Chondrocyte (in vitro differentiated cells): ENCODE data around the gene GPRC5B. TPM values are rescaled to one million over a fixed set of nuclear protein-coding genes. Genes with fewer than 3 reads are reported as not detected.
A peak's percentile ranks its signal among the peaks of the same experiment; 100 is the strongest.

Source experiments
- DNase-seq: peaks from one replicate; pipeline ENCODE4 v3.0.0; 2021; ENCODE audit warnings: mixed read lengths, low spot score
- H3K27ac Mint-ChIP-seq: one replicate; pipeline ENCODE4 v1.8.0; 2021; ENCODE audit warnings: mild to moderate bottlenecking, moderate library complexity, mixed read lengths; ENCODE audit not compliant: unreplicated experiment
- H3K27me3 Mint-ChIP-seq: 2 replicates; pipeline ENCODE4 v1.8.0; 2021; ENCODE audit warnings: low read depth, mixed read lengths
- H3K36me3 Mint-ChIP-seq: 2 replicates; pipeline ENCODE4 v1.8.0; 2021; ENCODE audit warnings: low read depth, mixed read lengths
- H3K4me1 Mint-ChIP-seq: 2 replicates; pipeline ENCODE4 v1.8.0; 2021; ENCODE audit warnings: low read depth, mild to moderate bottlenecking, mixed read lengths
- H3K4me3 Mint-ChIP-seq: one replicate; pipeline ENCODE4 v1.8.0; 2021; ENCODE audit warnings: mild to moderate bottlenecking, moderate library complexity, mixed read lengths; ENCODE audit not compliant: unreplicated experiment
- H3K9me3 Mint-ChIP-seq: 2 replicates; pipeline ENCODE4 v1.8.0; 2021; ENCODE audit warnings: low read depth, mixed read lengths
- total RNA-seq: library from RNA; stranded (reverse); gene quantifications from 3 replicates; pipeline ENCODE4 v1.2.1, GENCODE V29; 2021
- TF ChIP-seq, protein P1 (sequence below): fragments of 200-600 bp; sonication (generic); IDR thresholded peaks from 2 replicates; pipeline ENCODE4 v1.5.0; 2021; ENCODE audit warnings: antibody characterized with exemption, mild to moderate bottlenecking, moderate library complexity

GPRC5B gene
- total RNA-seq, 1 donor from 2014 or later: 2.2 TPM

DNA sequence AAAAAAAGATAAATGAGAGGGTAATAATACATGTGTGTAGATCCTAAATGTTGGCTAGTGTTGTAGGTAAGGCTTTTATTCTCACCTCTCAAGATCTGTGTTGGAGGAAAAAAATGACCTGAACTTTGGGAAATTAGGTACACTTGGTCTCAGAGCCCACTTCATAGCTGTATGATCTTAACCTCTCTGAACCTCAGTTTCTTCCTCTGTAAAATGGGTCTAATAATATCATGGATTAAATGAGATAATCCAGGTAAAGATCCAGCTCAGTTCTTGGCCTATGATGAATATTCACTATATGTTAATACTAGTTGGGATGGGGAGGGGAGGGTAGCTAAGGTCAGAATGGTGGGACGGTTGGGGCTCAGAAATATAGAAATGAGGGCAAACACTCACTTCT lies 24.3 kb upstream of the GPRC5B start:
- peaks cover 6% of the 10 kb centered on the region for H3K27me3 Mint-ChIP-seq
- no peak overlapping the region for H3K27ac Mint-ChIP-seq
- no peak for DNase-seq
- no peak overlapping the region for H3K4me3 Mint-ChIP-seq
- no peaks in the 10 kb centered on the region for H3K36me3 Mint-ChIP-seq
- H3K9me3 Mint-ChIP-seq: no peaks in the 10 kb centered on the region
- no peaks in the 10 kb centered on the region for H3K4me1 Mint-ChIP-seq
- TF ChIP-seq, protein P1, sequence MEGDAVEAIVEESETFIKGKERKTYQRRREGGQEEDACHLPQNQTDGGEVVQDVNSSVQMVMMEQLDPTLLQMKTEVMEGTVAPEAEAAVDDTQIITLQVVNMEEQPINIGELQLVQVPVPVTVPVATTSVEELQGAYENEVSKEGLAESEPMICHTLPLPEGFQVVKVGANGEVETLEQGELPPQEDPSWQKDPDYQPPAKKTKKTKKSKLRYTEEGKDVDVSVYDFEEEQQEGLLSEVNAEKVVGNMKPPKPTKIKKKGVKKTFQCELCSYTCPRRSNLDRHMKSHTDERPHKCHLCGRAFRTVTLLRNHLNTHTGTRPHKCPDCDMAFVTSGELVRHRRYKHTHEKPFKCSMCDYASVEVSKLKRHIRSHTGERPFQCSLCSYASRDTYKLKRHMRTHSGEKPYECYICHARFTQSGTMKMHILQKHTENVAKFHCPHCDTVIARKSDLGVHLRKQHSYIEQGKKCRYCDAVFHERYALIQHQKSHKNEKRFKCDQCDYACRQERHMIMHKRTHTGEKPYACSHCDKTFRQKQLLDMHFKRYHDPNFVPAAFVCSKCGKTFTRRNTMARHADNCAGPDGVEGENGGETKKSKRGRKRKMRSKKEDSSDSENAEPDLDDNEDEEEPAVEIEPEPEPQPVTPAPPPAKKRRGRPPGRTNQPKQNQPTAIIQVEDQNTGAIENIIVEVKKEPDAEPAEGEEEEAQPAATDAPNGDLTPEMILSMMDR: no peak

DNA sequence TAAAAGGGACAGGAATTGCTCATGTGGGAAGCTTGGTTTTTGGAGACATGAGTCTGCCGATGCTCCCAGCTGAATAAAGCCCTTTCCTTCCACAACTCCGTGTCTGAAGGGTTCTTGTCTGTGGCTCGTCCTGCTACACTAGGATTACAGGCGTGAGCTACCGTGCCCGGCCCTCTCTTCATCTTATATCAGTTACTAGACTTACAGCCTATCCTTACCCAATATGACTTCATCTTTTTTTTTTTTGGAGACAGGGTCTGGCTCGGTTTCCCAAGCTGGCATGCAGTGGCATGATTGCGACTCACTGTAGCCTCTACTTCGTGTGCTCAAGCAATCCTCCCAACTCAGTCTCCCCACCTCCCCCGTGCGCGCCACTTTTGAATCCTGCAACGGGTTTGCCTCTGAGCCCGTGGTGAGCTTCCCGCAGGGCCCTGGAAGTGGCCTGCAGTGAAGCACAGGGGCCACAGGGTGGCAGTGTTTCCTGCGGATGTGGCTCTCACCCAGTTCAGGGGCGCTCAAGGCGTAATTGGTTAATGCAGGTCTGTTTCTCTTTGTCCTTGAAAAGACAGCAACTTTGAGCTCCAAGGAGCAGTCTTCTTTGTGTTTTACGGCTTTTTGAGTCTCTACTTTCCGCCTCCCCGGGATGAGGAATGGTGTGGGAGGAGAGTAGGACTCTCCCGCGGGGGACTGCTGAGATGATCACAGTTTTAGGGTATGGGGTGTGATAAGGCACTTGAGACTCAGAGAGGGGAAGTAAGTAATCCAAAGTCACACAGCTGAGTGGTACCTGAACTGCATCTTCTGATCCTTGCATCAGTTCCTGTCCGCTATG lies 22.7 kb upstream of the GPRC5B start:
- Mint-ChIP-seq H3K9me3 (no peaks in the 10 kb centered on the region), H3K27ac (no peak overlapping the region), H3K4me1 (no peaks in the 10 kb centered on the region), H3K27me3 (peaks cover 8% of the 10 kb centered on the region), H3K36me3 (no peaks in the 10 kb centered on the region), H3K4me3 (peak overlapping the region; percentile 54)
- DNase-seq: no peak
- TF ChIP-seq, protein P1: peak; percentile 99

DNA sequence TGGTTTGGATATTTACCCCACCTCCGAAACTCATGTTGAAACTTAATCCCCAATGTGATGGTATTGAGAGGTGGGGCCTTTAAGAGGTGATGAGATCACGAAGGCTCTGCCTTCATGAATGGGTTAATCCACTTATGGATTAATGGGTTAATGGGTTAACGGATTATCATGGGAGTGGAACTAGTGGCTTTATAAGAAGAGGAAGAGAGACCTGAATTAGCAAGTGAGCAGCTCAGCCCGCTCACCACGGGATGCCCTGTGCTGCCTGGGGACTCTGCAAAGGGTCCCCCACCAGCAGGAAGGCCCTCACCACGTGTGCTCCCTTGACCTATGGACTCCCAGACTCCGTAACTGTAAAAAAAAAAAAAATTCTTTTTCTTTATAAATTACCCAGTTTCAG lies 16.5 kb upstream of the GPRC5B start:
- H3K4me3 Mint-ChIP-seq: no peak overlapping the region
- H3K27ac Mint-ChIP-seq: no peak overlapping the region
- H3K9me3 Mint-ChIP-seq: no peaks in the 10 kb centered on the region
- H3K36me3 Mint-ChIP-seq: no peaks in the 10 kb centered on the region
- no peak for DNase-seq
- H3K4me1 Mint-ChIP-seq: peaks cover 5% of the 10 kb centered on the region
- TF ChIP-seq, protein P1: no peak
- peaks cover 18% of the 10 kb centered on the region for H3K27me3 Mint-ChIP-seq

GRCh38 chr16:19899605-19899955 lies 14.9 kb upstream of the GPRC5B start:
- peaks cover 12% of the 10 kb centered on the region for H3K27me3 Mint-ChIP-seq
- TF ChIP-seq, protein P1: peak; percentile 2
- no peak overlapping the region for H3K27ac Mint-ChIP-seq

DNA sequence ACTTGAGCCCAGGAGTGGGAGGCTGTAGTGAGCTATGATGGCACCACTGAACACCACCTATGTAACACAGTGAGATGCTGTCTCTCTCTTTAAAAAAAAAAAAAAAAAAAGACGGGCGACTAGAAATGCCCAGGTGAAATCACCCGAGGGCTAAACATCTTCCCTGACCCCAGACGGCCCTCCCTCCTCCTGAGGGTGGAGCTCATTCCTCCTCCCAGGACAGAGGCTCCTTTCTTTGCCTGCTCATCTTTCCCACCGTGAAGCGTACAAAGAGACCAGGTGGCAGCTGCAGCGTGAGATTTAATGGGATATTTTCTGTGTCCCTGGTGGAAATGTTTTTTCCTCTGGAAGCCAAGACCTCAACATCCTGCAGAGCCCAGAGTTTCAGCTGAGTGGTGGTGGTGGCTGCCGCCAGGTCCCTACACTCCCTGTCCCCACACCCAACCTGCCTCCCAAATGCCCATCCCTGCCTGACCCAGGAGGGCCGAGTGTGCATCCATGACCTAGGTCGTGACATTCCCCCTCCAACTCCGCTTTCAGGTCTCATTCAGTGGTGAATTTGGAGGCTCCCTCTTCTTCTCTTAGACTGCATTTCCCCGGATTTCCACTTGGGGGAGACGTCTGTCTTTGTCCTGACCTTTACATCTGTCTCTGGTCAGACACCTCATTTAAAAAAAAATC lies 14.4 kb upstream of the GPRC5B start:
- no peak overlapping the region for H3K27ac Mint-ChIP-seq
- H3K4me3 Mint-ChIP-seq: no peak overlapping the region
- no peaks in the 10 kb centered on the region for H3K9me3 Mint-ChIP-seq
- TF ChIP-seq, protein P1: peak; percentile 87
- no peaks in the 10 kb centered on the region for H3K36me3 Mint-ChIP-seq
- DNase-seq: no peak
- H3K4me1 Mint-ChIP-seq: peaks cover 5% of the 10 kb centered on the region
- peaks cover 12% of the 10 kb centered on the region for H3K27me3 Mint-ChIP-seq

More at GRCh38 chr16:19899605-19899955, 14.9 kb upstream of the GPRC5B start:
- no peak overlapping the region for H3K4me3 Mint-ChIP-seq
- H3K4me1 Mint-ChIP-seq: peaks cover 5% of the 10 kb centered on the region
- DNase-seq: no peak
- no peaks in the 10 kb centered on the region for H3K9me3 Mint-ChIP-seq
- no peaks in the 10 kb centered on the region for H3K36me3 Mint-ChIP-seq
